Gastrocnemius medialis (tissue), 4 donors: ENCODE results near the gene ROBO1.

Source experiments
- POLR2A ChIP-seq, 2 donors: fragments of 450-650 bp; IDR thresholded peaks; one replicate each; pipeline ENCODE4 v1.6.1; 2017; ENCODE audit warnings: antibody characterized with exemption in 2 of 2, mild to moderate bottlenecking in 2 of 2, moderate library complexity in 2 of 2
- TF ChIP-seq, protein P1 (sequence below), 5 experiments: fragments of 450-650 bp in 3 of 5; fragments of 200-600 bp in 2 of 5; sonication (generic) in 2 of 5; IDR thresholded peaks in 4 of 5; conservative IDR thresholded peaks in 1 of 5; 1 replicate in 4 of 5; 2 replicates in 1 of 5; pipeline ENCODE4 v1.5.1; 2016 to 2019; ENCODE audit warnings: antibody characterized with exemption in 5 of 5, mild to moderate bottlenecking in 3 of 5, moderate library complexity in 3 of 5

GRCh38 chr3:78781351-78781750 lies 986.4 kb downstream of the ROBO1 start:
- TF ChIP-seq, protein P1, sequence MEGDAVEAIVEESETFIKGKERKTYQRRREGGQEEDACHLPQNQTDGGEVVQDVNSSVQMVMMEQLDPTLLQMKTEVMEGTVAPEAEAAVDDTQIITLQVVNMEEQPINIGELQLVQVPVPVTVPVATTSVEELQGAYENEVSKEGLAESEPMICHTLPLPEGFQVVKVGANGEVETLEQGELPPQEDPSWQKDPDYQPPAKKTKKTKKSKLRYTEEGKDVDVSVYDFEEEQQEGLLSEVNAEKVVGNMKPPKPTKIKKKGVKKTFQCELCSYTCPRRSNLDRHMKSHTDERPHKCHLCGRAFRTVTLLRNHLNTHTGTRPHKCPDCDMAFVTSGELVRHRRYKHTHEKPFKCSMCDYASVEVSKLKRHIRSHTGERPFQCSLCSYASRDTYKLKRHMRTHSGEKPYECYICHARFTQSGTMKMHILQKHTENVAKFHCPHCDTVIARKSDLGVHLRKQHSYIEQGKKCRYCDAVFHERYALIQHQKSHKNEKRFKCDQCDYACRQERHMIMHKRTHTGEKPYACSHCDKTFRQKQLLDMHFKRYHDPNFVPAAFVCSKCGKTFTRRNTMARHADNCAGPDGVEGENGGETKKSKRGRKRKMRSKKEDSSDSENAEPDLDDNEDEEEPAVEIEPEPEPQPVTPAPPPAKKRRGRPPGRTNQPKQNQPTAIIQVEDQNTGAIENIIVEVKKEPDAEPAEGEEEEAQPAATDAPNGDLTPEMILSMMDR (IDR thresholded peaks at IDR 0.05 in 4 of 5, conservative IDR thresholded peaks at IDR 0.05 in 1 of 5) = no peak
- TF ChIP-seq POLR2A (IDR thresholded peaks at IDR 0.05) = no peak
